B cell (primary cell): ENCODE data around the gene SEMA4D.

Experiments
- EZH2 ChIP-seq: IDR thresholded peaks from 2 replicates; pipeline ENCODE4 v1.6.1; 2012; ENCODE audit warnings: borderline replicate concordance, low read depth, mild to moderate bottlenecking, moderate library complexity, low read length; ENCODE audit not compliant: insufficient read depth, poor library complexity, severe bottlenecking
- TF ChIP-seq, protein P1 (sequence below): fragments of 200-600 bp; IDR thresholded peaks from one replicate; pipeline ENCODE4 v1.8.0; 2022; ENCODE audit warnings: antibody characterized with exemption, mild to moderate bottlenecking

DNA sequence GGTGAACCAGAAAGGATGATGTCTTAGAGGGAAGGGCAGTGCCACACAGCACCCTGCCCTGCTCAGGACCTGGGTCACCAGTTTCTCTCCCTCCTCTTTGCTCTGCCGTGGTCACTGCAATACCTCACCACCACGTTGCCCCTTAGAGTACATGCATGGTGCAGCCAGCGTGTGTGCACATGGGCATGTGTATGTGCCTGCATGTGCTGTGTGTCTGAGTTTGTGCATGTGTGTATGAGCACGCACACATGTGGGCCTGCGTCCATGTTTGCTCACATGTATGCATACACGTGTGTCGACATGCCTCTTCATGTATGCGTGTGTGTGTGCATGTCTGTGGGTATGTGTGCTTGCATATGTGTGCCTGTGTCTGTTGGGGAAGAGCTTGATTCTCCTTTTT is 41.5 kb upstream of the SEMA4D start:
- TF ChIP-seq, protein P1, sequence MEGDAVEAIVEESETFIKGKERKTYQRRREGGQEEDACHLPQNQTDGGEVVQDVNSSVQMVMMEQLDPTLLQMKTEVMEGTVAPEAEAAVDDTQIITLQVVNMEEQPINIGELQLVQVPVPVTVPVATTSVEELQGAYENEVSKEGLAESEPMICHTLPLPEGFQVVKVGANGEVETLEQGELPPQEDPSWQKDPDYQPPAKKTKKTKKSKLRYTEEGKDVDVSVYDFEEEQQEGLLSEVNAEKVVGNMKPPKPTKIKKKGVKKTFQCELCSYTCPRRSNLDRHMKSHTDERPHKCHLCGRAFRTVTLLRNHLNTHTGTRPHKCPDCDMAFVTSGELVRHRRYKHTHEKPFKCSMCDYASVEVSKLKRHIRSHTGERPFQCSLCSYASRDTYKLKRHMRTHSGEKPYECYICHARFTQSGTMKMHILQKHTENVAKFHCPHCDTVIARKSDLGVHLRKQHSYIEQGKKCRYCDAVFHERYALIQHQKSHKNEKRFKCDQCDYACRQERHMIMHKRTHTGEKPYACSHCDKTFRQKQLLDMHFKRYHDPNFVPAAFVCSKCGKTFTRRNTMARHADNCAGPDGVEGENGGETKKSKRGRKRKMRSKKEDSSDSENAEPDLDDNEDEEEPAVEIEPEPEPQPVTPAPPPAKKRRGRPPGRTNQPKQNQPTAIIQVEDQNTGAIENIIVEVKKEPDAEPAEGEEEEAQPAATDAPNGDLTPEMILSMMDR, result no peak
- TF ChIP-seq EZH2, result no peak
